H9 (cell line): ENCODE results near the gene CHURC1. TPM values are rescaled to one million over a fixed set of nuclear protein-coding genes. Genes with fewer than 3 reads are reported as not detected.

ENCODE experiments used
- DNase-seq: peaks from one replicate; pipeline ENCODE4 v3.0.0-alpha.2; 2017
- H2AFZ ChIP-seq: one replicate; pipeline ENCODE4 v1.6.1; 2013; ENCODE audit warnings: mild to moderate bottlenecking, low read length, control low read depth, moderate library complexity
- H2AK5ac ChIP-seq: 2 replicates; pipeline ENCODE4 v1.6.1; 2013; ENCODE audit warnings: low read length, control low read depth, mixed read lengths; ENCODE audit not compliant: insufficient read length
- H2BK120ac ChIP-seq: one replicate; pipeline ENCODE4 v1.6.1; 2013; ENCODE audit warnings: low read depth, mild to moderate bottlenecking, low read length, control low read depth, inconsistent platforms; ENCODE audit not compliant: poor library complexity, severe bottlenecking
- H2BK12ac ChIP-seq: 2 replicates; pipeline ENCODE4 v1.6.1; 2013; ENCODE audit warnings: low read length, control low read depth, mixed read lengths, low read depth; ENCODE audit not compliant: insufficient read length
- H2BK15ac ChIP-seq: 2 replicates; pipeline ENCODE4 v1.6.1; 2013; ENCODE audit warnings: low read depth, low read length, control low read depth
- H2BK20ac ChIP-seq: one replicate; pipeline ENCODE4 v1.6.1; 2013; ENCODE audit warnings: low read depth, mild to moderate bottlenecking, low read length, control low read depth, inconsistent platforms; ENCODE audit not compliant: poor library complexity, severe bottlenecking
- H2BK5ac ChIP-seq: 2 replicates; pipeline ENCODE4 v1.6.1; 2013; ENCODE audit warnings: low read length, control low read depth, mixed read lengths; ENCODE audit not compliant: insufficient read length
- H3K14ac ChIP-seq: 2 replicates; pipeline ENCODE4 v1.6.1; 2013; ENCODE audit warnings: low read length, control low read depth; ENCODE audit not compliant: insufficient read depth
- H3K18ac ChIP-seq: 2 replicates; pipeline ENCODE4 v1.6.1; 2013; ENCODE audit warnings: low read depth, mild to moderate bottlenecking, mixed read lengths, low read length, control low read depth; ENCODE audit not compliant: insufficient read length
- H3K23ac ChIP-seq: 2 replicates; pipeline ENCODE4 v1.6.1; 2013; ENCODE audit warnings: low read length, control low read depth, mixed read lengths, low read depth; ENCODE audit not compliant: insufficient read length
- H3K23me2 ChIP-seq: 2 replicates; pipeline ENCODE4 v1.6.1; 2013; ENCODE audit warnings: low read depth, mild to moderate bottlenecking, mixed read lengths, low read length, control low read depth; ENCODE audit not compliant: insufficient read length, poor library complexity, severe bottlenecking
- H3K27ac ChIP-seq: 2 replicates; pipeline ENCODE4 v1.5.1; 2013; ENCODE audit warnings: low read length, control low read depth, mixed read lengths, low read depth; ENCODE audit not compliant: insufficient read length
- H3K27me3 ChIP-seq: 2 replicates; pipeline ENCODE4 v1.6.1; 2013; ENCODE audit warnings: low read length, control low read depth, inconsistent platforms; ENCODE audit not compliant: insufficient read depth
- H3K4ac ChIP-seq: 2 replicates; pipeline ENCODE4 v1.6.1; 2013; ENCODE audit warnings: low read depth, mild to moderate bottlenecking, control low read depth, inconsistent platforms, low read length, moderate library complexity
- H3K4me1 ChIP-seq: 2 replicates; pipeline ENCODE4 v1.6.1; 2013; ENCODE audit warnings: low read length, control low read depth, inconsistent platforms; ENCODE audit not compliant: insufficient read depth
- H3K4me2 ChIP-seq: 2 replicates; pipeline ENCODE4 v1.6.1; 2013; ENCODE audit warnings: low read length, control low read depth, mixed read lengths; ENCODE audit not compliant: insufficient read length, insufficient read depth
- H3K56ac ChIP-seq: 2 replicates; pipeline ENCODE4 v1.6.1; 2013; ENCODE audit warnings: low read depth, mild to moderate bottlenecking, mixed read lengths, low read length, control low read depth; ENCODE audit not compliant: insufficient read length
- H3K79me1 ChIP-seq: 2 replicates; pipeline ENCODE4 v1.6.1; 2013; ENCODE audit warnings: low read depth, mild to moderate bottlenecking, moderate library complexity, low read length, control low read depth, inconsistent platforms; ENCODE audit not compliant: insufficient read depth, poor library complexity, severe bottlenecking
- H3K79me2 ChIP-seq: 2 replicates; pipeline ENCODE4 v1.6.1; 2013; ENCODE audit warnings: low read length, control low read depth, inconsistent platforms; ENCODE audit not compliant: insufficient read depth
- H3K9ac ChIP-seq: 2 replicates; pipeline ENCODE4 v1.6.1; 2013; ENCODE audit warnings: low read length, control low read depth, mixed read lengths; ENCODE audit not compliant: insufficient read length; ENCODE audit errors: extremely low read depth
- H3K9me3 ChIP-seq: one replicate; pipeline ENCODE4 v1.6.1; 2013; ENCODE audit warnings: low read depth, low read length, inconsistent platforms; ENCODE audit not compliant: control insufficient read depth
- H3T11ph ChIP-seq: one replicate; pipeline ENCODE4 v1.6.1; 2013; ENCODE audit warnings: mild to moderate bottlenecking, low read length, control low read depth, inconsistent platforms
- H4K20me1 ChIP-seq: one replicate; pipeline ENCODE4 v1.6.1; 2013; ENCODE audit not compliant: control insufficient read depth, insufficient read length, insufficient read depth
- H4K5ac ChIP-seq: 2 replicates; pipeline ENCODE4 v1.6.1; 2013; ENCODE audit warnings: low read depth, mild to moderate bottlenecking, mixed read lengths, low read length, control low read depth; ENCODE audit not compliant: insufficient read length
- H4K8ac ChIP-seq: replicated peaks from 2 replicates; pipeline ENCODE4 v1.6.1; 2013; ENCODE audit warnings: low read length, control low read depth, mixed read lengths, low read depth; ENCODE audit not compliant: insufficient read length
- H4K91ac ChIP-seq: 2 replicates; pipeline ENCODE4 v1.6.1; 2013; ENCODE audit warnings: low read depth, mild to moderate bottlenecking, moderate library complexity, mixed read lengths, low read length, control low read depth; ENCODE audit not compliant: insufficient read length
- H3K27ac Mint-ChIP-seq, 3 experiments: 2 replicates in 2 of 3; 3 replicates in 1 of 3; pipeline ENCODE4 v1.8.0; 2020 to 2021; ENCODE audit warnings: mixed read lengths in 3 of 3, mild to moderate bottlenecking in 1 of 3, moderate library complexity in 1 of 3
- H3K27me3 Mint-ChIP-seq: 2 replicates; pipeline ENCODE4 v1.8.0; 2021; ENCODE audit warnings: low read depth, mild to moderate bottlenecking, moderate library complexity, mixed read lengths
- H3K36me3 Mint-ChIP-seq, 3 experiments: 2 replicates in 2 of 3; 3 replicates in 1 of 3; pipeline ENCODE4 v1.8.0; 2020 to 2021; ENCODE audit warnings: low read depth in 3 of 3, mixed read lengths in 3 of 3; ENCODE audit not compliant: insufficient read depth in 1 of 3
- H3K4me1 Mint-ChIP-seq, 2 experiments: 2 replicates each; pipeline ENCODE4 v1.8.0; 2020; ENCODE audit warnings: mixed read lengths in 2 of 2
- H3K4me3 Mint-ChIP-seq, 2 experiments: 2 replicates in 1 of 2; 3 replicates in 1 of 2; pipeline ENCODE4 v1.8.0; 2020 to 2021; ENCODE audit warnings: mild to moderate bottlenecking in 2 of 2, mixed read lengths in 2 of 2, moderate library complexity in 1 of 2
- H3K9me3 Mint-ChIP-seq, 2 experiments: 2 replicates in 1 of 2; 3 replicates in 1 of 2; pipeline ENCODE4 v1.8.0; 2020; ENCODE audit warnings: mild to moderate bottlenecking in 2 of 2, mixed read lengths in 2 of 2, moderate library complexity in 1 of 2
- CTCF ChIP-seq: fragments of 200-600 bp; sonication (generic); conservative IDR thresholded peaks from 3 replicates; pipeline ENCODE4 v1.8.0; 2021; ENCODE audit warnings: antibody characterized with exemption, mild to moderate bottlenecking
- WGBS: extraction: QIAGEN DNeasy Blood & Tissue Kit; methylation state at CpG from one replicate; pipeline ENCODE4 v1.1.7; 2013; ENCODE audit warnings: missing lambda C conversion rate, low lambda C conversion rate, mixed read lengths; ENCODE audit not compliant: insufficient read length; ENCODE audit errors: extremely low coverage; 5-methylcytosine and 5-hydroxymethylcytosine counted together
- total RNA-seq: library from RNA; stranded (reverse); gene quantifications from 2 replicates; pipeline ENCODE4 v1.2.1, GENCODE V29; 2021

The CHURC1 gene
- total RNA-seq, 1 experiment from 2014 or later = 58.7 TPM

- no peak overlapping the region for H2BK20ac ChIP-seq
- H3T11ph ChIP-seq = no peak overlapping the region
- no peak overlapping the region for H2BK12ac ChIP-seq
- H4K91ac ChIP-seq = no peak overlapping the region
- H3K79me2 ChIP-seq = no peaks in the 10 kb centered on the region
- no peak overlapping the region for H3K4me2 ChIP-seq
- no peaks in the 10 kb centered on the region for H3K27me3 ChIP-seq
- no peak overlapping the region for H2BK15ac ChIP-seq
- Mint-ChIP-seq H3K27ac (peak overlapping the region in 2 of 3 experiments; percentile 3 to 56; a peak in 3 of 7 replicates), H3K36me3 (peaks cover 10 to 37% (median 29%) of the 10 kb centered on the region in 3 experiments), H3K27me3 (no peaks in the 10 kb centered on the region), H3K4me3 (no peak overlapping the region), H3K9me3 (no peaks in the 10 kb centered on the region), H3K4me1 (peaks cover 24 to 27% of the 10 kb centered on the region in 2 experiments)
- H3K27ac ChIP-seq = no peak overlapping the region
- no peak overlapping the region for H2BK5ac ChIP-seq
- H3K14ac ChIP-seq = no peak overlapping the region
- H4K8ac ChIP-seq = no peak overlapping the region
- H3K18ac ChIP-seq = no peak overlapping the region
- no peaks in the 10 kb centered on the region for H3K79me1 ChIP-seq
- WGBS = no CpG with 5 or more reads among the region's 2 CpGs
- no peaks in the 10 kb centered on the region for H3K23me2 ChIP-seq
- H3K56ac ChIP-seq = no peak overlapping the region
- no peak for TF ChIP-seq CTCF
- H4K20me1 ChIP-seq = no peaks in the 10 kb centered on the region
- H3K9ac ChIP-seq = no peak overlapping the region
- no peaks in the 10 kb centered on the region for H3K9me3 ChIP-seq
- H2AFZ ChIP-seq = no peak overlapping the region
- peaks cover 2% of the 10 kb centered on the region; the same call in 1 of the 2 replicates for H3K4me1 ChIP-seq
- H2BK120ac ChIP-seq = no peak overlapping the region
- no peak overlapping the region for H2AK5ac ChIP-seq
- H3K4ac ChIP-seq = no peak overlapping the region
- H3K23ac ChIP-seq = no peak overlapping the region
- H4K5ac ChIP-seq = no peak overlapping the region
- no peak for DNase-seq
Measured at GRCh38 chr14:64944041-64944440, 29.8 kb downstream of the CHURC1 start.
